ENCODE measurements around the gene FUBP3. TPM values are rescaled to one million over a fixed set of nuclear protein-coding genes. Genes with fewer than 3 reads are reported as not detected.

The FUBP3 gene
- total RNA-seq, 4 donors from 2014 or later: 20.7 to 41.1 (median 36.9) TPM

- intact Hi-C loops (cut with DNase I; ENCODE audit: low total_unique reads): no loop called here
- Histone ChIP-seq H3K27me3 (peaks cover 14% of the 10 kb centered on the region), H3K36me3 (no peaks in the 10 kb centered on the region)
These were observed 13.6 kb upstream of the FUBP3 start for GRCh38 chr9:130565792-130566191.

DNA sequence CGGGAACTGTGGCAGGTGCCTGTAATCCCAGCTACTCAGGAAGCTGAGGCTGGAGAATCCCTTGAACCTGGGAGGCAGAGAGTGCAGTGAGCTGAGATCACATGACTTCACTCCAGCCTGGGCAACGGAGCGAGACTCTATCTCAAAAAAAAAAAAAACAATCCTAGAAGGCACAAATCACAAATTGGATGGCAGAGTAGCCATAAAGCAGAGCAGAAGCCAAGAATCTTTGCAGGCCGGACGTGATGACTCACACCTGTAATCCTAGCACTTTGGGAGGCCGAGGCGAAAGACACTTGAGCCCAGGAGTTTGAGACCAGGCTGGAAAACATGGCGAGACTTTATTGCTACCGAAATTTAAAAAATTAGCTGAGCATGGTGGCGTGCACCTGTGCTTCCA is 9.2 kb upstream of the FUBP3 start:
- 64% methylated on average over 10 of the region's 10 CpGs; no CpG with 5 or more reads in 1 of the 2 donors for WGBS, 2 donors (ENCODE audit: low coverage in 1 of 2)
- in situ Hi-C loops (cut with MboI; ENCODE audit: low pct_ligation_motif_present in 1 of 4, low pct_unique_long_range_greater_than_20kb in 1 of 4, low sequenced_read_pairs in 3 of 4): no loop called here
- H3K27ac ChIP-seq: no peak overlapping the region
- H3K27me3 ChIP-seq: peaks cover 8% of the 10 kb centered on the region
- H3K36me3 ChIP-seq: no peaks in the 10 kb centered on the region
- DNase-seq: no peak
- TF ChIP-seq POLR2AphosphoS5 (IDR thresholded peaks at IDR 0.05) (no peak), POLR2A (IDR thresholded peaks at IDR 0.05) (no peak), EP300 (IDR thresholded peaks at IDR 0.05; ENCODE audit: low read depth) (no peak)
- TF ChIP-seq, protein P1, sequence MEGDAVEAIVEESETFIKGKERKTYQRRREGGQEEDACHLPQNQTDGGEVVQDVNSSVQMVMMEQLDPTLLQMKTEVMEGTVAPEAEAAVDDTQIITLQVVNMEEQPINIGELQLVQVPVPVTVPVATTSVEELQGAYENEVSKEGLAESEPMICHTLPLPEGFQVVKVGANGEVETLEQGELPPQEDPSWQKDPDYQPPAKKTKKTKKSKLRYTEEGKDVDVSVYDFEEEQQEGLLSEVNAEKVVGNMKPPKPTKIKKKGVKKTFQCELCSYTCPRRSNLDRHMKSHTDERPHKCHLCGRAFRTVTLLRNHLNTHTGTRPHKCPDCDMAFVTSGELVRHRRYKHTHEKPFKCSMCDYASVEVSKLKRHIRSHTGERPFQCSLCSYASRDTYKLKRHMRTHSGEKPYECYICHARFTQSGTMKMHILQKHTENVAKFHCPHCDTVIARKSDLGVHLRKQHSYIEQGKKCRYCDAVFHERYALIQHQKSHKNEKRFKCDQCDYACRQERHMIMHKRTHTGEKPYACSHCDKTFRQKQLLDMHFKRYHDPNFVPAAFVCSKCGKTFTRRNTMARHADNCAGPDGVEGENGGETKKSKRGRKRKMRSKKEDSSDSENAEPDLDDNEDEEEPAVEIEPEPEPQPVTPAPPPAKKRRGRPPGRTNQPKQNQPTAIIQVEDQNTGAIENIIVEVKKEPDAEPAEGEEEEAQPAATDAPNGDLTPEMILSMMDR (IDR thresholded peaks at IDR 0.05): no peak
- H3K4me3 ChIP-seq: no peak overlapping the region
- H3K4me1 ChIP-seq: no peaks in the 10 kb centered on the region
- intact Hi-C loops (cut with DNase I; ENCODE audit: low total_unique reads): no loop called here
- H3K9me3 ChIP-seq: no peaks in the 10 kb centered on the region

More at GRCh38 chr9:130565792-130566191, 13.6 kb upstream of the FUBP3 start:
- no peak for TF ChIP-seq POLR2A (IDR thresholded peaks at IDR 0.05)
- TF ChIP-seq, protein P1 (IDR thresholded peaks at IDR 0.05): no peak
- TF ChIP-seq EP300 (IDR thresholded peaks at IDR 0.05; ENCODE audit: low read depth): no peak
- TF ChIP-seq POLR2AphosphoS5 (IDR thresholded peaks at IDR 0.05): no peak
- Histone ChIP-seq H3K27ac (no peak overlapping the region), H3K4me3 (no peak overlapping the region), H3K4me1 (no peaks in the 10 kb centered on the region), H3K9me3 (no peaks in the 10 kb centered on the region)
- 81 to 84% methylated on average over 3 of the region's 3 CpGs for WGBS, 2 donors (ENCODE audit: low coverage in 1 of 2)
- in situ Hi-C loops (cut with MboI; ENCODE audit: low pct_ligation_motif_present in 1 of 4, low pct_unique_long_range_greater_than_20kb in 1 of 4, low sequenced_read_pairs in 3 of 4): no loop called here
- DNase-seq: no peak

DNA sequence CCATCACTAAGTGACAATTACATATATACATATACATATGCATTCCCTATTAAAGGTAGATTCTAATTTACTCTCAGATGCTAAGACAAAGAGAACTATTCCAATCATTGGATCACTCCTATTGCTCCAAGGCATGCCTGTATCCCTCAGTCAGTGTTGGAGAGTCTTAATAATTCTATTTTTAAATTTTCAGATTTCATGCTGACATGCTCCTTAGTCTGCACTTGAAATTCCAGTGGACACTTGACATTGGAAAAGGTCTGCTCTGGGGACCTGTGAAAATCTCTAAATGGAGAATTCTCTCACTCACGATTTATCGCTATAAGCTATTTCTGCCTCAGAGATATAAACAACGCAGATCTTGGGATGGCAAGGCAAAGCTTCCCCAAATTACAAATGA is 3.9 kb upstream of the FUBP3 start:
- no peaks in the 10 kb centered on the region for H3K27me3 ChIP-seq
- no peaks in the 10 kb centered on the region for H3K36me3 ChIP-seq
- no peak overlapping the region for H3K4me3 ChIP-seq
- H3K4me1 ChIP-seq: peaks cover 4 to 16% (median 12%) of the 10 kb centered on the region in 4 donors
- intact Hi-C loops (cut with DNase I; ENCODE audit: low total_unique reads): no loop called here
- in situ Hi-C loops (cut with MboI; ENCODE audit: low pct_ligation_motif_present in 1 of 4, low pct_unique_long_range_greater_than_20kb in 1 of 4, low sequenced_read_pairs in 3 of 4): no loop called here
- WGBS, 2 donors (ENCODE audit: low coverage in 1 of 2): 87 to 89% methylated on average over 3 of the region's 3 CpGs
- TF ChIP-seq POLR2AphosphoS5 (IDR thresholded peaks at IDR 0.05) (no peak), EP300 (IDR thresholded peaks at IDR 0.05; ENCODE audit: low read depth) (no peak), POLR2A (IDR thresholded peaks at IDR 0.05) (no peak)
- TF ChIP-seq, protein P1 (IDR thresholded peaks at IDR 0.05): no peak
- no peak overlapping the region for H3K27ac ChIP-seq
- no peak for DNase-seq
- no peaks in the 10 kb centered on the region for H3K9me3 ChIP-seq

GRCh38 chr9:130576176-130576575 is 3.2 kb upstream of the FUBP3 start:
- H3K4me3 ChIP-seq: no peak overlapping the region

More at GRCh38 chr9:130576176-130576575, 3.2 kb upstream of the FUBP3 start:
- Histone ChIP-seq H3K27me3 (no peaks in the 10 kb centered on the region), H3K36me3 (no peaks in the 10 kb centered on the region), H3K4me1 (peaks cover 8 to 22% (median 17%) of the 10 kb centered on the region in 4 donors), H3K27ac (no peak overlapping the region), H3K9me3 (no peaks in the 10 kb centered on the region)
- in situ Hi-C loops (cut with MboI; ENCODE audit: low pct_ligation_motif_present in 1 of 4, low pct_unique_long_range_greater_than_20kb in 1 of 4, low sequenced_read_pairs in 3 of 4) (no loop called here), intact Hi-C loops (cut with DNase I; ENCODE audit: low total_unique reads) (no loop called here)
- DNase-seq: no peak
- 40 to 65% methylated on average over 3 to 4 of the region's 4 CpGs for WGBS, 2 donors (ENCODE audit: low coverage in 1 of 2)
- TF ChIP-seq POLR2AphosphoS5 (IDR thresholded peaks at IDR 0.05) (no peak), EP300 (IDR thresholded peaks at IDR 0.05; ENCODE audit: low read depth) (no peak), POLR2A (IDR thresholded peaks at IDR 0.05) (no peak)
- TF ChIP-seq, protein P1 (IDR thresholded peaks at IDR 0.05): no peak
